ENCODE measurements around the gene UNC93A.

GRCh38 chr6:167323111-167323510 is 32.0 kb downstream of the UNC93A start:
- TF ChIP-seq ARNT (IDR thresholded peaks at IDR 0.05): no peak
- TF ChIP-seq, protein P1, sequence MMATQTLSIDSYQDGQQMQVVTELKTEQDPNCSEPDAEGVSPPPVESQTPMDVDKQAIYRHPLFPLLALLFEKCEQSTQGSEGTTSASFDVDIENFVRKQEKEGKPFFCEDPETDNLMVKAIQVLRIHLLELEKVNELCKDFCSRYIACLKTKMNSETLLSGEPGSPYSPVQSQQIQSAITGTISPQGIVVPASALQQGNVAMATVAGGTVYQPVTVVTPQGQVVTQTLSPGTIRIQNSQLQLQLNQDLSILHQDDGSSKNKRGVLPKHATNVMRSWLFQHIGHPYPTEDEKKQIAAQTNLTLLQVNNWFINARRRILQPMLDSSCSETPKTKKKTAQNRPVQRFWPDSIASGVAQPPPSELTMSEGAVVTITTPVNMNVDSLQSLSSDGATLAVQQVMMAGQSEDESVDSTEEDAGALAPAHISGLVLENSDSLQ (IDR thresholded peaks at IDR 0.05): no peak
- no peak for TF ChIP-seq BHLHE40 (IDR thresholded peaks at IDR 0.05; ENCODE audit: borderline replicate concordance)
- TF ChIP-seq SP1 (IDR thresholded peaks at IDR 0.05): no peak
- no peak for TF ChIP-seq SUZ12 (IDR thresholded peaks at IDR 0.05)
- no peak for TF ChIP-seq ELF4 (IDR thresholded peaks at IDR 0.05)
- TF ChIP-seq NFRKB (IDR thresholded peaks at IDR 0.05): no peak
- TF ChIP-seq FOXK2 (IDR thresholded peaks at IDR 0.05): no peak
- no peak for TF ChIP-seq FOXA1 (IDR thresholded peaks at IDR 0.05)
- no peak for TF ChIP-seq FOXM1 (IDR thresholded peaks at IDR 0.05; ENCODE audit: borderline replicate concordance)
- no peak for TF ChIP-seq TARDBP (IDR thresholded peaks at IDR 0.05)
- TF ChIP-seq HDGF (IDR thresholded peaks at IDR 0.05; ENCODE audit: borderline replicate concordance): no peak
- no peak for TF ChIP-seq L3MBTL2 (conservative IDR thresholded peaks at IDR 0.05)
- TF ChIP-seq ZNF384 (IDR thresholded peaks at IDR 0.05): no peak

Data from HEK293T (cell line).